Heart right ventricle (tissue), 16 donors: ENCODE data around the gene TSPAN17. TPM values are rescaled to one million over a fixed set of nuclear protein-coding genes. Genes with fewer than 3 reads are reported as not detected.
A peak's percentile ranks its signal among the peaks of the same experiment; 100 is the strongest.

Source experiments
- ATAC-seq, 8 donors: fragments of 200-7000 bp; cut with Tn5 transposase; one replicate each; pipeline ENCODE4 v1.9.1; 2020; ENCODE audit warnings: mild to moderate bottlenecking in 8 of 8, moderate library complexity in 8 of 8, moderate number of reproducible peaks in 1 of 8
- DNase-seq, 2 donors: peaks; one replicate each; pipeline ENCODE4 v3.0.0-alpha.2; 2020
- H3K27ac ChIP-seq, 10 donors: fragments of 200-600 bp; sonication (generic) in 2 of 10; one replicate each; pipeline versions ENCODE4 v1.5.0 to v1.8.0; 2020 to 2022; ENCODE audit warnings: mild to moderate bottlenecking in 3 of 10
- H3K27me3 ChIP-seq, 7 donors: fragments of 200-600 bp; one replicate each; pipeline ENCODE4 v1.8.0; 2021 to 2022; ENCODE audit warnings: mild to moderate bottlenecking in 2 of 7
- H3K36me3 ChIP-seq, 9 donors: fragments of 200-600 bp; sonication (generic) in 1 of 9; one replicate each; pipeline versions ENCODE4 v1.5.0 to v1.8.0; 2020 to 2022; ENCODE audit warnings: mild to moderate bottlenecking in 2 of 9
- H3K4me1 ChIP-seq, 9 donors: fragments of 200-600 bp; sonication (generic) in 1 of 9; one replicate each; pipeline versions ENCODE4 v1.5.0 to v1.8.0; 2020 to 2022; ENCODE audit warnings: mild to moderate bottlenecking in 4 of 9
- H3K4me3 ChIP-seq, 10 donors: fragments of 200-600 bp; sonication (generic) in 2 of 10; one replicate each; pipeline versions ENCODE4 v1.5.0 to v1.8.0; 2020 to 2022; ENCODE audit warnings: mild to moderate bottlenecking in 7 of 10, moderate library complexity in 2 of 10
- H3K9me3 ChIP-seq, 11 donors: fragments of 200-600 bp in 10 of 11; sonication (generic) in 2 of 11; one replicate each; pipeline versions ENCODE4 v1.5.0 to v1.8.0; 2013 to 2022; ENCODE audit warnings: mild to moderate bottlenecking in 2 of 11, control low read depth in 1 of 11, moderate library complexity in 1 of 11
- CTCF ChIP-seq, 9 donors: fragments of 200-600 bp; sonication (generic) in 2 of 9; IDR thresholded peaks; one replicate each; pipeline versions ENCODE4 v1.5.0 to v1.8.0; 2021 to 2022; ENCODE audit warnings: antibody characterized with exemption in 9 of 9, mild to moderate bottlenecking in 5 of 9, moderate library complexity in 1 of 9
- WGBS, 2 donors: extraction: QIAGEN DNeasy Blood & Tissue Kit; methylation state at CpG; one replicate each; pipeline ENCODE4 v1.1.7; 2013; ENCODE audit warnings: inconsistent platforms in 1 of 2; 5-methylcytosine and 5-hydroxymethylcytosine counted together
- intact Hi-C, 10 donors: fragments of 100-400 bp; cut with DNase I; formaldehyde crosslinking; loops; one replicate each; pipeline versions ENCODE4 v1.11.1 to v1.14.2; 2022
- polyA plus RNA-seq, 2 donors: library from polyadenylated mRNA; stranded (reverse); fragments of 200-250 nt; gene quantifications; one replicate each; pipeline ENCODE4 v1.2.3, GENCODE V29; 2013
- total RNA-seq, 10 donors: library from RNA; stranded (reverse); fragmentation: NEBNext Ultra II Directional in 3 of 10; extraction: Animal tissue kit (Norgen Biotek cat#: 25700) in 3 of 10; gene quantifications; one replicate each; pipeline versions ENCODE4 v1.2.1 to v1.2.4, GENCODE V29; 2021 to 2023
- donor health status: Arrhythmogenic right ventricular cardiomyopathy.
- donor health status: ischemic (EF 13 %, LVEDD 7.1; RV severe dilation, severe dysfunction).
- donor health status: healthy with polysubstance abuse.
- donor health status: DM: no; HTN: yes; CAD: no.
- donor health status: DM: no; HTN: no; CAD: no.
- donor health status: ischemic (EF 25% LVEDD 6.9; RV normal size, moderate dysfunction).
- donor health status: ischemic (EF 25% LVEDD 5.7; RV mildly dilated, moderate dysfunction).
- donor health status: healthy.
- donor health status: DM: yes; HTN: yes; CAD: no.
- donor health status: Ischemic cardiomyopathy.
- donor health status: ischemic (EF 35%, LVEDD 5.7; RV mildly dilated, moderate dysfunction).
- donor health status: nonischemic (EF 11% LVEDD 7.7; RV severe dilation, severe dysfunction).
- donor health status: DM: yes; HTN: yes; CAD: no.
- donor health status: PGD.
- donor health status: ischemic (EF 29% LVEDD 5.4; RV normal size, mild dysfunction).
- donor health status: nonischemic (EF 23%, LVEDD 6.1; RV moderate dilation, normal function).

The TSPAN17 gene
- total and polyA plus RNA-seq, 12 donors, result 13.2 to 48.3 (median 27.3) TPM

DNA sequence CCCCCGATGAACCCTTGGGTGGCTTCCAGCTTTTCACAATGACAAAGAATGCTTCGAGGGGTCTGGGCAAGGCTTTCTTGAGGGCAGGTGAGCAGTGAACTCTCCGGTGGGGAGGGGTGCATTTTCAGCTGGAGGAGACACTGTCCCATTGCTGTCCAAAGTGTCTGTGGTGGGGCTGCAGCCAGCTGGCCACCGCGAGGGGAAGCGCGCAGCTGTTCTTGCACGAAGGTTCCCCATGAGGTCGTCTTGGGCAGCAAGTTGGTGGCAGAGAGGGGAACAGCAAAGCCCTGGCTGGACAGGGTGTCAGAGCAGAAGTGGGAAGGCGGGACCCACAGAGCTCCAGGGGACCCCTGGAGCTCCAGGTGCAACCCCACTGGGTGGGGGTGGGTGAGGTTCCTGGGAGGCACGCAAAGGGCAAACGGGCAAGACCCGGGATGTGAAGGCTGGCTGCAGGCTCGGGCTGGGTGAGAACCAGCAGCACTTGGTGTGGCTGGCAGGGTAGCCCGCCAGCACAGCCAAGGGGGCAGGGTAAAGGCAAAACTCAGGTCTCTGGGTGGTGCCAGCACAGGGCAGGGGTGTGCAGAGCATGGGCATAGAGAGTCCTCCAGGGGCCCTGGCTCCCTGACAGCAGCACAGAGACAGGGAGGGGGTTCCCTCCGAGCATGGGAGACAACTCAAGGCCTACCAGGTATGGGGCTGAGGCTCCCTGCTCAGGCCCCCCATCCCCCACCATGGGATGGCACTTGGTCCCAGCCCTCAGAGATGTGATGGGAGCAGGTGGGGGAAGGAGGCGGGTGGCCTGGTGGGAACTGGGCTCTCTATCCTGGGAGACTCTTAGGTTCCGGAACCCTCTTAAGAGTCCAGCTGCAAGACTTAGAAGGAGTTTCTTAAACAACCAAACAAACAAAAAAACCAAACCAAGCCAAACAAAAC lies 26.6 kb downstream of the TSPAN17 start:
- Histone ChIP-seq H3K36me3 (no peaks in the 10 kb centered on the region), H3K27ac (no peak overlapping the region), H3K4me3 (no peak overlapping the region), H3K9me3 (no peaks in the 10 kb centered on the region), H3K27me3 (peaks cover 0 to 46% (median 22%) of the 10 kb centered on the region in 7 donors), H3K4me1 (peaks cover 0 to 35% (median 24%) of the 10 kb centered on the region in 9 donors)
- ATAC-seq (no peak), DNase-seq (no peak)
- WGBS, 2 donors, result 88 to 91% methylated on average over 18 of the region's 18 CpGs
- intact Hi-C loops, result no loop called here
- no peak for TF ChIP-seq CTCF (IDR thresholded peaks at IDR 0.05)

- intact Hi-C loops, result loop anchor here in 1 of 10 donors (5.0 kb wide), 1 partner anchor 283 kb away; no protein-coding TSS in a partner anchor
- Histone ChIP-seq H3K36me3 (no peaks in the 10 kb centered on the region), H3K9me3 (no peaks in the 10 kb centered on the region), H3K27me3 (peaks cover 0 to 47% (median 27%) of the 10 kb centered on the region in 7 donors), H3K4me1 (peaks cover 0 to 38% (median 32%) of the 10 kb centered on the region in 9 donors), H3K27ac (no peak overlapping the region), H3K4me3 (no peak overlapping the region)
- no peak for DNase-seq
- no peak for TF ChIP-seq CTCF (IDR thresholded peaks at IDR 0.05)
- no peak for ATAC-seq
- 91 to 94% methylated on average over 17 of the region's 17 CpGs for WGBS, 2 donors
Measured at GRCh38 chr5:176674799-176675198, 27.5 kb downstream of the TSPAN17 start.

DNA sequence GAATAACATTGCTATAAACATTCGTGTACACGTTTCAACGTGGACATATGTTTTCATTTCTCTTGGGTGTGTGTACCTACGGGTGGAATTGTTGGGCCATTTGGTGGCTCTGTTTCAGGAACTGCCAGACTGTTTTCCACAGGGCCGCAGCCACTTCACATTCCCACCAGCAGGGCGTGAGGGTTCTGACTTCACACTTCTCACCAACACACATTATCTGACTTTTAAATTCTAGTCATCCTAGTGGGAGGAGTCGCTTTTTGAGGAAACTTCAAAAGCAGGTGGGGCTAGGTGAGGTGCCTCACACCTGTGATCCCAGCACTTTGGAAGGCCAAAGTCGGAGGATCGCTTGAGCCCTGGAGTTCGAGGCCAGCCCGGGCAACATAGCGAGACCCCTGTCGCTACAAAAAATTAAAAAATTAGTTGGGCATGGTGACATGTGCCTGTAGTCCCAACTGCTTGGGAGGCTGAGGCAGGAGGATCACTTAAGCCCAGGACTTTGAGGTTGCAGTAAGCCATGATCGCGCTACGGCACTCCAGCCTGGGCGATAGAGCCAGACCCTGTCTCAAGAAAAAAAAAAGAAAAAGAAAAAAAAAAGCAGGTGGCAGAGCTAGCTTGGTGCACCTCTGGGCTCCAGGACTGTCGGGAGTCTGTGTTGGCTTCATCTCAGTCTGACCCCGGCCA lies 28.5 kb downstream of the TSPAN17 start:
- Histone ChIP-seq H3K27me3 (peaks cover 0 to 47% (median 28%) of the 10 kb centered on the region in 7 donors), H3K4me1 (peaks cover 0 to 45% (median 38%) of the 10 kb centered on the region in 9 donors), H3K4me3 (no peak overlapping the region), H3K36me3 (no peaks in the 10 kb centered on the region), H3K9me3 (no peaks in the 10 kb centered on the region), H3K27ac (no peak overlapping the region)
- peak in 8 of 9 donors; percentile 12 to 51 (median 34) for TF ChIP-seq CTCF (IDR thresholded peaks at IDR 0.05)
- DNase-seq, result no peak
- 60 to 61% methylated on average over 19 of the region's 19 CpGs for WGBS, 2 donors
- ATAC-seq, result no peak
- intact Hi-C loops, result loop anchor here in 1 of 10 donors (5.0 kb wide), 1 partner anchor 281 kb away; no protein-coding TSS in a partner anchor

DNA sequence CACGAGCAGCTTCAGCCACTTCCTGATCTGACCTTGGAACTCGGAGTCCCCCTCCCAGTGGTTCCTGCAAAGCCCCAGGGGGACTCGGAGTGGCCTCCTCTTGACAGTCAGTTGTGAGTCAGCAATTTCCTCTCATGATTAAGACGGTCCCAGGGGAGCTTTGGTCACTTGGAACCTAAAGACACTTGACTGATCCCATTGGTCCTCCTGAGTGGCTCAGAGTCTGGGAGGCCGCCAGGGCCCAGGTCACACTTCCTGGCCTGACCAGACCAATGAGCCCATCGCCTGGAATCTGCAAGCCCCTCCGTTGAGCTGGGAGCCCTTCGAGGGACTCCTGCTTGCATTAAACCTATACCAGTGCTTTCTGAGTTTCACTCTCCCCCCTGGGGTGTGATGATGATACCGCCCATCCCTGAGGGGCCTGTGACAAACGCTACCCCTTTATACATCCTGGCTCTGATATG lies 29.1 kb downstream of the TSPAN17 start:
- DNase-seq (peak; percentile 65 to 73), ATAC-seq (peak; percentile 49 to 87 (median 74))
- WGBS, 2 donors, result 33 to 58% methylated on average over 10 of the region's 10 CpGs
- Histone ChIP-seq H3K27me3 (peaks cover 0 to 48% (median 33%) of the 10 kb centered on the region in 7 donors), H3K36me3 (no peaks in the 10 kb centered on the region), H3K9me3 (no peaks in the 10 kb centered on the region), H3K27ac (peak overlapping the region in 3 of 10 donors; percentile 4 to 41 (median 21)), H3K4me1 (peaks cover 0 to 45% (median 38%) of the 10 kb centered on the region in 9 donors), H3K4me3 (no peak overlapping the region)
- no peak for TF ChIP-seq CTCF (IDR thresholded peaks at IDR 0.05)
- intact Hi-C loops, result loop anchor here in 1 of 10 donors (5.0 kb wide), 1 partner anchor 281 kb away; no protein-coding TSS in a partner anchor
